ENCODE results near the gene SLC6A7.
A peak's percentile ranks its signal among the peaks of the same experiment; 100 is the strongest.
"Not testable (repeated sequence)": the region's sequence is repeated elsewhere in the genome, so short reads cannot be mapped to it uniquely, and the experiment has no call there.

The SLC6A7 gene

GRCh38 chr5:150246429-150246828 is 56.6 kb downstream of the SLC6A7 start:
- no peak for DNase-seq

- DNase-seq, result no peak
Measured at GRCh38 chr5:150246835-150247234, 57.0 kb downstream of the SLC6A7 start.

GRCh38 chr5:150247726-150248125 is 57.9 kb downstream of the SLC6A7 start:
- no peak for DNase-seq

GRCh38 chr5:150248493-150248892 is 58.6 kb downstream of the SLC6A7 start:
- not testable (repeated sequence) for DNase-seq

- no peak for DNase-seq
Measured at GRCh38 chr5:150248946-150249345, 59.1 kb downstream of the SLC6A7 start.

- DNase-seq, result no peak
Measured at GRCh38 chr5:150249744-150250143, 59.9 kb downstream of the SLC6A7 start.

GRCh38 chr5:150251504-150251903 is 61.6 kb downstream of the SLC6A7 start:
- no peak for DNase-seq

GRCh38 chr5:150252489-150252888 is 62.6 kb downstream of the SLC6A7 start:
- DNase-seq, result no peak

- DNase-seq, result peak; percentile 54
Measured at GRCh38 chr5:150253416-150254208, 63.8 kb downstream of the SLC6A7 start.

- DNase-seq, result no peak
Measured at GRCh38 chr5:150254363-150254762, 64.5 kb downstream of the SLC6A7 start.

- DNase-seq, result no peak
Measured at GRCh38 chr5:150254774-150255173, 64.9 kb downstream of the SLC6A7 start.

- DNase-seq, result peak; percentile 26
Measured at GRCh38 chr5:150255659-150256409, 66.0 kb downstream of the SLC6A7 start.

GRCh38 chr5:150256410-150257064 is 66.7 kb downstream of the SLC6A7 start:
- DNase-seq, result no peak

GRCh38 chr5:150257424-150257823 is 67.6 kb downstream of the SLC6A7 start:
- DNase-seq, result no peak

GRCh38 chr5:150258130-150258529 is 68.3 kb downstream of the SLC6A7 start:
- no peak for DNase-seq

All from NCI-H1436 (cell line).